Measurements from ENCODE around the gene LAMTOR2. TPM values are rescaled to one million over a fixed set of nuclear protein-coding genes. Genes with fewer than 3 reads are reported as not detected.
A peak's percentile ranks its signal among the peaks of the same experiment; 100 is the strongest.

The LAMTOR2 gene
- total and polyA plus RNA-seq, 9 of the 15 experiments (the other 6 are each of a cell fraction or from before 2014, with no cell fraction given), result 39.0 to 161 (median 74.6) TPM

GRCh38 chr1:156106624-156107488 lies 52.3 kb downstream of the LAMTOR2 start (continued):
- TF ChIP-seq GTF2B (IDR thresholded peaks at IDR 0.05; ENCODE audit: extremely low read depth, insufficient read length), result no peak
- no peak for TF ChIP-seq ZNF766 (CRISPR knock-in tag; conservative IDR thresholded peaks at IDR 0.05)
- no peak for TF ChIP-seq IRF1 (CRISPR knock-in tag; IDR thresholded peaks at IDR 0.05; ENCODE audit: borderline replicate concordance)
- TF ChIP-seq ZNF3 (CRISPR knock-in tag; IDR thresholded peaks at IDR 0.05), result no peak
- peak; percentile 70 for TF ChIP-seq ARID1B (IDR thresholded peaks at IDR 0.05)
- peak; percentile 23; the same call in 1 of the 2 replicates for TF ChIP-seq CREM (IDR thresholded peaks at IDR 0.05; ENCODE audit: low read depth)
- TF ChIP-seq YY1 (IDR thresholded peaks at IDR 0.05; ENCODE audit: borderline replicate concordance in 1 of 3, control insufficient read depth in 1 of 3, extremely low read depth in 1 of 3, insufficient read depth in 3 of 3, insufficient read length in 1 of 3, insufficient replicate concordance in 2 of 3, low read depth in 1 of 3, low read length in 2 of 3), result no peak
- TF ChIP-seq TCF7L2 (IDR thresholded peaks at IDR 0.05; ENCODE audit: low read depth, low read length), result no peak
- TF ChIP-seq ZNF696 (CRISPR knock-in tag; conservative IDR thresholded peaks at IDR 0.05), result no peak
- no peak for TF ChIP-seq HINFP (tag; conservative IDR thresholded peaks at IDR 0.05; ENCODE audit: low read depth)
- no peak for TF ChIP-seq NCOA4 (IDR thresholded peaks at IDR 0.05; ENCODE audit: partially characterized antibody)
- TF ChIP-seq ZBTB49 (CRISPR knock-in tag; IDR thresholded peaks at IDR 0.05; ENCODE audit: borderline replicate concordance), result no peak
- no peak for TF ChIP-seq CREB1 (IDR thresholded peaks at IDR 0.05)
- no peak; the same call in 1 of the 2 replicates for TF ChIP-seq CREB1 (CRISPR knock-in tag; IDR thresholded peaks at IDR 0.05)
- TF ChIP-seq TARDBP (IDR thresholded peaks at IDR 0.05), result no peak
- no peak for TF ChIP-seq ZNF324 (CRISPR knock-in tag; IDR thresholded peaks at IDR 0.05)
- TF ChIP-seq ZNF280B (CRISPR knock-in tag; IDR thresholded peaks at IDR 0.05), result no peak
